Kidney (tissue), 14 donors: ENCODE results near the gene SGIP1. TPM values are rescaled to one million over a fixed set of nuclear protein-coding genes. Genes with fewer than 3 reads are reported as not detected.

Experiments used
- DNase-seq, 5 donors: peaks; one replicate each; pipeline ENCODE4 v3.0.0-alpha.2; 2013 to 2020
- FAIRE-seq: peaks from 2 replicates; lab custom pipeline; 2012; peaks lifted over from hg19 to GRCh38; lab: Jason Lieb, UNC
- H3K27ac ChIP-seq, 2 donors: one replicate each; pipeline ENCODE4 v1.7.0; 2013; ENCODE audit warnings: low read depth in 2 of 2, low read length in 2 of 2, inconsistent platforms in 1 of 2
- H3K27me3 ChIP-seq: one replicate; pipeline ENCODE4 v1.7.1; 2013; ENCODE audit warnings: low read length, inconsistent platforms; ENCODE audit not compliant: control insufficient read depth, insufficient read depth
- H3K36me3 ChIP-seq, 3 donors: one replicate each; pipeline versions ENCODE4 v1.7.0 to v1.7.1; 2013; ENCODE audit warnings: low read length in 3 of 3, control low read depth in 1 of 3, inconsistent platforms in 1 of 3; ENCODE audit not compliant: insufficient read depth in 3 of 3, control insufficient read depth in 2 of 3
- H3K4me1 ChIP-seq, 3 donors: one replicate each; pipeline versions ENCODE4 v1.7.0 to v1.7.1; 2013; ENCODE audit warnings: low read length in 3 of 3, inconsistent platforms in 1 of 3, low read depth in 1 of 3; ENCODE audit not compliant: control insufficient read depth in 2 of 3, insufficient read depth in 2 of 3
- H3K4me3 ChIP-seq, 3 donors: one replicate each; pipeline versions ENCODE4 v1.7.0 to v1.8.1; 2013; ENCODE audit warnings: low read length in 3 of 3, control low read depth in 1 of 3, inconsistent platforms in 1 of 3
- H3K9ac ChIP-seq, 3 donors: one replicate each; pipeline versions ENCODE4 v1.7.0 to v1.7.1; 2013; ENCODE audit warnings: low read length in 3 of 3, control low read depth in 1 of 3, inconsistent platforms in 1 of 3
- H3K9me3 ChIP-seq, 3 donors: one replicate each; pipeline versions ENCODE4 v1.7.0 to v1.7.1; 2013; ENCODE audit warnings: low read length in 3 of 3, control low read depth in 1 of 3, inconsistent platforms in 1 of 3; ENCODE audit not compliant: control insufficient read depth in 2 of 3, insufficient read depth in 1 of 3
- CTCF ChIP-seq: IDR thresholded peaks from 3 replicates; pipeline ENCODE4 v1.5.1; 2012; ENCODE audit warnings: mild to moderate bottlenecking, moderate library complexity, borderline replicate concordance; ENCODE audit not compliant: insufficient read depth; ENCODE audit errors: extremely low read depth
- intact Hi-C: fragments of 100-400 bp; cut with DNase I; formaldehyde crosslinking; loops from one replicate; pipeline ENCODE4 v1.11.1; 2022
- polyA plus RNA-seq: library from polyadenylated mRNA; stranded (reverse); fragments of 350-450 nt; fragmentation: Illumina TruSeq; extraction: RNeasy Lipid Tissue Mini Kit (QIAGEN cat#74804); gene quantifications from one replicate; pipeline ENCODE4 v1.2.3, GENCODE V29; 2014; ENCODE audit warnings: low read depth, low replicate concordance; ENCODE audit not compliant: insufficient read depth
- total RNA-seq: library from RNA; stranded (reverse); fragmentation: NEBNext Ultra II Directional; extraction: Animal tissue kit (Norgen Biotek cat#: 25700); gene quantifications from one replicate; pipeline ENCODE4 v1.2.1, GENCODE V29; 2021
- donor health status: control.
- donor health status: control.
- donor health status: control.
- donor health status: control.
- donor health status: control.
- donor health status: DM: yes; HTN: yes; CAD: no.
- donor health status: Normal renal cell carcinoma (clear cell type).

The SGIP1 gene
- total and polyA plus RNA-seq, 2 donors from 2014 or later = 8.3 to 11.2 TPM

GRCh38 chr1:66570196-66570595 is 36.2 kb downstream of the SGIP1 start:
- Histone ChIP-seq H3K4me3 (no peak overlapping the region), H3K27me3 (no peaks in the 10 kb centered on the region), H3K4me1 (no peaks in the 10 kb centered on the region), H3K9ac (no peak overlapping the region), H3K9me3 (peaks cover 0 to 2% (median 0%) of the 10 kb centered on the region in 3 donors), H3K27ac (no peak overlapping the region), H3K36me3 (no peaks in the 10 kb centered on the region)
- FAIRE-seq (no peak), DNase-seq (no peak)
- intact Hi-C loops = no loop called here
- TF ChIP-seq CTCF = no peak

GRCh38 chr1:66571789-66572188 is 37.8 kb downstream of the SGIP1 start:
- no peaks in the 10 kb centered on the region for H3K36me3 ChIP-seq
- no peaks in the 10 kb centered on the region for H3K27me3 ChIP-seq
- no peak overlapping the region for H3K9ac ChIP-seq
- no peak overlapping the region for H3K4me3 ChIP-seq
- H3K9me3 ChIP-seq = peaks cover 0 to 2% (median 0%) of the 10 kb centered on the region in 3 donors
- no peaks in the 10 kb centered on the region for H3K4me1 ChIP-seq
- FAIRE-seq (no peak), DNase-seq (no peak)
- no peak overlapping the region for H3K27ac ChIP-seq
- intact Hi-C loops = no loop called here
- no peak for TF ChIP-seq CTCF

- no peak overlapping the region for H3K4me3 ChIP-seq
- H3K9ac ChIP-seq = no peak overlapping the region
- intact Hi-C loops = no loop called here
- no peaks in the 10 kb centered on the region for H3K4me1 ChIP-seq
- FAIRE-seq (no peak), DNase-seq (no peak)
- TF ChIP-seq CTCF = no peak
- no peak overlapping the region for H3K27ac ChIP-seq
- no peaks in the 10 kb centered on the region for H3K9me3 ChIP-seq
- no peaks in the 10 kb centered on the region for H3K27me3 ChIP-seq
- H3K36me3 ChIP-seq = no peaks in the 10 kb centered on the region
Observed at GRCh38 chr1:66575739-66576138, 41.8 kb downstream of the SGIP1 start.

GRCh38 chr1:66576645-66577044 is 42.7 kb downstream of the SGIP1 start:
- H3K36me3 ChIP-seq = no peaks in the 10 kb centered on the region
- H3K27ac ChIP-seq = no peak overlapping the region
- FAIRE-seq (no peak), DNase-seq (peak in 1 of 5 donors; percentile 8)
- TF ChIP-seq CTCF = no peak
- H3K9ac ChIP-seq = no peak overlapping the region
- intact Hi-C loops = no loop called here
- no peaks in the 10 kb centered on the region for H3K9me3 ChIP-seq
- H3K4me3 ChIP-seq = no peak overlapping the region
- no peaks in the 10 kb centered on the region for H3K4me1 ChIP-seq
- H3K27me3 ChIP-seq = no peaks in the 10 kb centered on the region
